Stomach (tissue), 9 donors: Measurements from ENCODE around the gene CUX1. TPM values are rescaled to one million over a fixed set of nuclear protein-coding genes. Genes with fewer than 3 reads are reported as not detected.
A peak's percentile ranks its signal among the peaks of the same experiment; 100 is the strongest.

Experiments
- DNase-seq, 2 donors: peaks; one replicate each; pipeline versions ENCODE4 v3.0.0 to v3.0.0-alpha.2; 2013 to 2019
- H3K27ac ChIP-seq, 5 donors: fragments of 200-600 bp in 4 of 5; sonication (generic) in 4 of 5; one replicate each; pipeline ENCODE4 v1.5.1; 2013 to 2019; ENCODE audit warnings: mild to moderate bottlenecking in 1 of 5, moderate library complexity in 1 of 5
- H3K27me3 ChIP-seq, 3 donors: fragments of 200-600 bp; sonication (generic); one replicate each; pipeline ENCODE4 v1.5.1; 2017 to 2019; ENCODE audit warnings: mixed run types in 1 of 3
- H3K36me3 ChIP-seq, 4 donors: fragments of 200-600 bp; sonication (generic); 1 replicate in 3 of 4; 2 replicates in 1 of 4; pipeline ENCODE4 v1.5.1; 2016 to 2019
- H3K4me1 ChIP-seq, 4 donors: fragments of 200-600 bp; sonication (generic); one replicate each; pipeline ENCODE4 v1.5.1; 2016 to 2019
- H3K4me3 ChIP-seq, 4 donors: fragments of 200-600 bp; sonication (generic) in 3 of 4; one replicate each; pipeline ENCODE4 v1.5.1; 2016 to 2019; ENCODE audit warnings: mild to moderate bottlenecking in 1 of 4
- H3K9me3 ChIP-seq, 4 donors: fragments of 200-600 bp; sonication (generic); one replicate each; pipeline ENCODE4 v1.5.1; 2016 to 2019
- CTCF ChIP-seq, 7 experiments: fragments of 450-650 bp in 4 of 7; fragments of 200-600 bp in 3 of 7; sonication (generic) in 3 of 7; IDR thresholded peaks; one replicate each; pipeline ENCODE4 v1.5.1; 2016 to 2019; ENCODE audit warnings: antibody characterized with exemption in 7 of 7, control low read depth in 2 of 7, mild to moderate bottlenecking in 1 of 7
- EP300 ChIP-seq: sonication (generic); formaldehyde crosslinking; IDR thresholded peaks from one replicate; pipeline ENCODE4 v1.6.1; 2017; ENCODE audit warnings: antibody characterized with exemption
- POLR2A ChIP-seq, 4 donors: fragments of 450-650 bp; IDR thresholded peaks; one replicate each; pipeline ENCODE4 v1.6.1; 2016; ENCODE audit warnings: antibody characterized with exemption in 4 of 4, control low read depth in 2 of 4, mild to moderate bottlenecking in 1 of 4, moderate library complexity in 1 of 4
- POLR2AphosphoS5 ChIP-seq, 3 donors: sonication (generic); formaldehyde crosslinking; IDR thresholded peaks; one replicate each; pipeline ENCODE4 v1.6.1; 2016; ENCODE audit warnings: antibody characterized with exemption in 3 of 3
- WGBS, 5 donors: extraction: QIAGEN DNeasy Blood & Tissue Kit in 3 of 5; methylation state at CpG; one replicate each; pipeline versions ENCODE4 v1.1.5 to v1.1.7; 2013 to 2018; 5-methylcytosine and 5-hydroxymethylcytosine counted together
- intact Hi-C: fragments of 100-400 bp; cut with DNase I; formaldehyde crosslinking; loops from one replicate; pipeline ENCODE4 v1.15.1; 2023; ENCODE audit warnings: low total_unique reads
- polyA plus RNA-seq, 3 donors: library from polyadenylated mRNA; stranded (reverse); fragments of 200-250 nt; gene quantifications; one replicate each; pipeline ENCODE4 v1.2.3, GENCODE V29; 2013
- total RNA-seq, 5 donors: library from RNA; depleted of rRNA; stranded (reverse); fragments of >200 nt; gene quantifications; one replicate each; pipeline versions ENCODE4 v1.1.0 to v1.2.3, GENCODE V29; 2014 to 2016
- donor health status: healthy with polysubstance abuse.
- donor health status: Bipolar disorder and iron deficiency.
- donor health status: healthy.

The CUX1 gene
- total and polyA plus RNA-seq, 8 donors: 24.7 to 201 (median 54.7) TPM

- intact Hi-C loops: no loop called here
- Histone ChIP-seq H3K27me3 (no peaks in the 10 kb centered on the region), H3K27ac (peak overlapping the region in 1 of 5 donors; percentile 61), H3K9me3 (no peaks in the 10 kb centered on the region), H3K36me3 (peaks cover 0 to 4% (median 0%) of the 10 kb centered on the region in 4 donors), H3K4me1 (peaks cover 5 to 54% (median 29%) of the 10 kb centered on the region in 4 donors), H3K4me3 (no peak overlapping the region)
- TF ChIP-seq CTCF (IDR thresholded peaks at IDR 0.05): no peak
- TF ChIP-seq POLR2AphosphoS5 (IDR thresholded peaks at IDR 0.05): no peak
- no peak for TF ChIP-seq EP300
- TF ChIP-seq POLR2A (IDR thresholded peaks at IDR 0.05): no peak
- 85 to 90% (median 86%) methylated on average over 7 of the region's 7 CpGs for WGBS, 5 donors
- DNase-seq: no peak
Observed at GRCh38 chr7:101896941-101897340, 79.5 kb downstream of the CUX1 start.

- 87 to 92% (median 90%) methylated on average over 10 of the region's 10 CpGs for WGBS, 5 donors
- intact Hi-C loops: no loop called here
- H3K36me3 ChIP-seq: peaks cover 0 to 4% (median 0%) of the 10 kb centered on the region in 4 donors
- TF ChIP-seq EP300 (no peak), POLR2A (IDR thresholded peaks at IDR 0.05) (no peak), CTCF (IDR thresholded peaks at IDR 0.05) (no peak), POLR2AphosphoS5 (IDR thresholded peaks at IDR 0.05) (no peak)
- no peak for DNase-seq
- H3K9me3 ChIP-seq: no peaks in the 10 kb centered on the region
- H3K4me3 ChIP-seq: no peak overlapping the region
- H3K27me3 ChIP-seq: no peaks in the 10 kb centered on the region
- H3K4me1 ChIP-seq: peaks cover 5 to 54% (median 25%) of the 10 kb centered on the region in 4 donors
- peak overlapping the region in 1 of 5 donors; percentile 61 for H3K27ac ChIP-seq
Observed at GRCh38 chr7:101898106-101898505, 80.7 kb downstream of the CUX1 start.

GRCh38 chr7:101899616-101900015 is 82.2 kb downstream of the CUX1 start:
- WGBS, 5 donors: 66 to 86% (median 84%) methylated on average over 7 of the region's 7 CpGs
- H3K27me3 ChIP-seq: no peaks in the 10 kb centered on the region
- intact Hi-C loops: no loop called here
- no peaks in the 10 kb centered on the region for H3K9me3 ChIP-seq
- H3K36me3 ChIP-seq: peaks cover 0 to 4% (median 0%) of the 10 kb centered on the region in 4 donors
- H3K27ac ChIP-seq: peak overlapping the region in 2 of 5 donors; percentile 1 to 75
- H3K4me1 ChIP-seq: peaks cover 5 to 53% (median 25%) of the 10 kb centered on the region in 4 donors
- TF ChIP-seq POLR2A (IDR thresholded peaks at IDR 0.05) (no peak), CTCF (IDR thresholded peaks at IDR 0.05) (no peak), EP300 (no peak), POLR2AphosphoS5 (IDR thresholded peaks at IDR 0.05) (no peak)
- no peak for DNase-seq
- H3K4me3 ChIP-seq: peak overlapping the region in 2 of 4 donors; percentile 18 to 25

DNA sequence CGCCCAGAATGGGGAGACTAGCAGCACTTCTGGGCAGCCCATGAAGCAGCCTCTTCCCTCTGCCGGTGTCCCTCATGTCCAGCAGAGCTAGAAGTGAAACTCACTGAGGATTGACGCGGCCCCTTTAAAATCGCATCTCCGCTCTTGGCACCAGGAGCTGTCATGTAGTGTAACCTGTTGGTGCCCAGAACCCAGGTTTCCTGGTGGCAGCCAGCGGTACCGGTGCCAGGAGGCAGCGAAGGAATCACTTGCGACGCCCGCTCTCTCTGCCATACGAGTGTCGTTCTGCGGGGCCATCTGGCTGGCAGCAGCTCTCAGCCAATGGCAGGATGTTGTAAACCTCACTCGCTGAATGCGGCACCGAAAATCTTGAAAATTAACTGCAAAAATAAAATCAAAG is 82.7 kb downstream of the CUX1 start:
- no peaks in the 10 kb centered on the region for H3K9me3 ChIP-seq
- intact Hi-C loops: no loop called here
- TF ChIP-seq POLR2A (IDR thresholded peaks at IDR 0.05): no peak
- TF ChIP-seq EP300: no peak
- no peak for TF ChIP-seq POLR2AphosphoS5 (IDR thresholded peaks at IDR 0.05)
- no peak for TF ChIP-seq CTCF (IDR thresholded peaks at IDR 0.05)
- peak overlapping the region in 2 of 4 donors; percentile 18 to 25 for H3K4me3 ChIP-seq
- H3K4me1 ChIP-seq: peaks cover 5 to 53% (median 25%) of the 10 kb centered on the region in 4 donors
- DNase-seq: no peak
- peak overlapping the region in 2 of 5 donors; percentile 1 to 75 for H3K27ac ChIP-seq
- peaks cover 0 to 4% (median 0%) of the 10 kb centered on the region in 4 donors for H3K36me3 ChIP-seq
- WGBS, 5 donors: 81 to 96% (median 92%) methylated on average over 18 of the region's 18 CpGs
- no peaks in the 10 kb centered on the region for H3K27me3 ChIP-seq
